Esophagus squamous epithelium (tissue), 5 donors: ENCODE measurements around the gene CEACAM1. TPM values are rescaled to one million over a fixed set of nuclear protein-coding genes. Genes with fewer than 3 reads are reported as not detected.

ENCODE experiments used
- DNase-seq: peaks from one replicate; lab custom pipeline; 2025; lab: John Stamatoyannopoulos, UW
- H3K27ac ChIP-seq, 4 donors: fragments of 200-600 bp; sonication (generic); one replicate each; pipeline ENCODE4 v1.5.1; 2016 to 2019; ENCODE audit warnings: mild to moderate bottlenecking in 1 of 4
- H3K27me3 ChIP-seq, 4 donors: fragments of 200-600 bp; sonication (generic); 1 replicate in 3 of 4; 2 replicates in 1 of 4; pipeline versions ENCODE4 v1.5.1 to v1.6.0; 2017 to 2021; ENCODE audit warnings: antibody characterized with exemption in 1 of 4
- H3K36me3 ChIP-seq, 3 donors: fragments of 200-600 bp; sonication (generic); one replicate each; pipeline ENCODE4 v1.5.1; 2016 to 2019
- H3K4me1 ChIP-seq, 3 donors: fragments of 200-600 bp; sonication (generic); one replicate each; pipeline ENCODE4 v1.5.1; 2017 to 2019
- H3K4me3 ChIP-seq, 4 donors: fragments of 200-600 bp; sonication (generic); 1 replicate in 3 of 4; 2 replicates in 1 of 4; pipeline ENCODE4 v1.5.1; 2016 to 2019; ENCODE audit warnings: mild to moderate bottlenecking in 2 of 4, moderate library complexity in 1 of 4
- H3K9me3 ChIP-seq, 3 donors: fragments of 200-600 bp; sonication (generic); one replicate each; pipeline ENCODE4 v1.5.1; 2016 to 2019
- POLR2A ChIP-seq, 4 donors: fragments of 450-650 bp; IDR thresholded peaks; one replicate each; pipeline ENCODE4 v1.6.1; 2017; ENCODE audit warnings: antibody characterized with exemption in 4 of 4, mild to moderate bottlenecking in 4 of 4, moderate library complexity in 3 of 4
- WGBS, 2 donors: methylation state at CpG; one replicate each; pipeline ENCODE4 v1.1.5; 2018; 5-methylcytosine and 5-hydroxymethylcytosine counted together
- intact Hi-C: fragments of 100-400 bp; cut with DNase I; formaldehyde crosslinking; loops from one replicate; pipeline ENCODE4 v1.15.0; 2022
- total RNA-seq, 4 donors: library from RNA; depleted of rRNA; stranded (reverse); fragments of >200 nt; gene quantifications; one replicate each; pipeline ENCODE4 v1.1.0, GENCODE V29; 2016
- TF ChIP-seq, protein P1 (sequence below), 6 experiments: fragments of 450-650 bp in 4 of 6; fragments of 200-600 bp in 2 of 6; sonication (generic) in 2 of 6; IDR thresholded peaks; one replicate each; pipeline ENCODE4 v1.5.1; 2016 to 2019; ENCODE audit warnings: antibody characterized with exemption in 6 of 6, mild to moderate bottlenecking in 4 of 6, moderate library complexity in 4 of 6
- donor health status: DM: yes; HTN: yes; CAD: no.

The CEACAM1 gene
- total RNA-seq, 4 donors from 2014 or later = 34.7 to 135 (median 67.3) TPM

DNA sequence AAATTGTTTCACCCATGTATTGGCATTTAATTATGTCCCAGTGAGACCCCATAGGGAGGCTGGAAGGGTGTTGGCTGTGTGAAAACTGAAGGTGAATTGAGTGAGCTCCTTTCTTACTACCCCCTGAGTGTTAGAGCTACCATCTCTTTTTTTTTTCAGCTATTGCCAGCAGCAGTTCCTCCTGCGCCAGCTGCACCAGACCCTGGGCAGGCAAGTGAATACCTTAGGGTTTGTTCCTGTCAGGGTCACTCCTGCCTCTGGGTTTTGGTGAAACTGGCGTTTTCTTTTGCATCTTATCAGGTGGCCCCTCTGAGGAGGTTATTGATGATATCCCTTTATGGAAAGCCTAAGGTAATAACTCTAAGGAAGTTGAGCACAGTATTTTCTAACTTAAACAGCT, 40.9 kb upstream of the CEACAM1 start:
- WGBS, 2 donors = 0 to 66% methylated on average over 1 to 2 of the region's 2 CpGs
- H3K4me3 ChIP-seq = no peak overlapping the region
- DNase-seq = no peak
- peaks cover 0 to 6% (median 0%) of the 10 kb centered on the region in 3 donors for H3K4me1 ChIP-seq
- TF ChIP-seq POLR2A (IDR thresholded peaks at IDR 0.05) = no peak
- TF ChIP-seq, protein P1, sequence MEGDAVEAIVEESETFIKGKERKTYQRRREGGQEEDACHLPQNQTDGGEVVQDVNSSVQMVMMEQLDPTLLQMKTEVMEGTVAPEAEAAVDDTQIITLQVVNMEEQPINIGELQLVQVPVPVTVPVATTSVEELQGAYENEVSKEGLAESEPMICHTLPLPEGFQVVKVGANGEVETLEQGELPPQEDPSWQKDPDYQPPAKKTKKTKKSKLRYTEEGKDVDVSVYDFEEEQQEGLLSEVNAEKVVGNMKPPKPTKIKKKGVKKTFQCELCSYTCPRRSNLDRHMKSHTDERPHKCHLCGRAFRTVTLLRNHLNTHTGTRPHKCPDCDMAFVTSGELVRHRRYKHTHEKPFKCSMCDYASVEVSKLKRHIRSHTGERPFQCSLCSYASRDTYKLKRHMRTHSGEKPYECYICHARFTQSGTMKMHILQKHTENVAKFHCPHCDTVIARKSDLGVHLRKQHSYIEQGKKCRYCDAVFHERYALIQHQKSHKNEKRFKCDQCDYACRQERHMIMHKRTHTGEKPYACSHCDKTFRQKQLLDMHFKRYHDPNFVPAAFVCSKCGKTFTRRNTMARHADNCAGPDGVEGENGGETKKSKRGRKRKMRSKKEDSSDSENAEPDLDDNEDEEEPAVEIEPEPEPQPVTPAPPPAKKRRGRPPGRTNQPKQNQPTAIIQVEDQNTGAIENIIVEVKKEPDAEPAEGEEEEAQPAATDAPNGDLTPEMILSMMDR (IDR thresholded peaks at IDR 0.05) = no peak
- intact Hi-C loops = no loop called here
- no peak overlapping the region for H3K27ac ChIP-seq
- no peaks in the 10 kb centered on the region for H3K27me3 ChIP-seq
- no peaks in the 10 kb centered on the region for H3K36me3 ChIP-seq
- H3K9me3 ChIP-seq = no peaks in the 10 kb centered on the region

DNA sequence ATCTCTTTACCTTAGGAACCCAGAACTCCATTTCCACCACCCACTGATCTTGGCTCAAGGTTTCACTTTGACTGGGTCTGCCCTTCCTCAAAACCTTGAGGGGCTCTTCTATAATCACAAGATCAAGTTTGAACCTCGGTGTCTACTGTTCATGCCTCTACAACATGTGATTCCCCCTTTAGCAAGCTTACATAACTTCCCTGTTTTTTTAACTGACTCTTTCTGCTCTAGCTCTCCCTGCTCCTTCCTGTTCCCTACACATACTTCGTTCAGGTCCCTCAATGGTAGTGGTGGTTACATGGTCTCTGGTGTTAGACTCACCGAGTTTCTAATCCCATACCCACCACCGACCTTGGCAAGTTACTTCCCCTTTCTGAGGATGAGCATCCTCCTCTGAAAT, 39.7 kb upstream of the CEACAM1 start:
- H3K27me3 ChIP-seq = no peaks in the 10 kb centered on the region
- 48 to 67% methylated on average over 4 of the region's 4 CpGs for WGBS, 2 donors
- no peak overlapping the region for H3K27ac ChIP-seq
- intact Hi-C loops = no loop called here
- no peaks in the 10 kb centered on the region for H3K9me3 ChIP-seq
- H3K4me3 ChIP-seq = no peak overlapping the region
- no peak for DNase-seq
- no peak for TF ChIP-seq POLR2A (IDR thresholded peaks at IDR 0.05)
- TF ChIP-seq, protein P1 (IDR thresholded peaks at IDR 0.05) = no peak
- peaks cover 0 to 6% (median 0%) of the 10 kb centered on the region in 3 donors for H3K4me1 ChIP-seq
- H3K36me3 ChIP-seq = no peaks in the 10 kb centered on the region

DNA sequence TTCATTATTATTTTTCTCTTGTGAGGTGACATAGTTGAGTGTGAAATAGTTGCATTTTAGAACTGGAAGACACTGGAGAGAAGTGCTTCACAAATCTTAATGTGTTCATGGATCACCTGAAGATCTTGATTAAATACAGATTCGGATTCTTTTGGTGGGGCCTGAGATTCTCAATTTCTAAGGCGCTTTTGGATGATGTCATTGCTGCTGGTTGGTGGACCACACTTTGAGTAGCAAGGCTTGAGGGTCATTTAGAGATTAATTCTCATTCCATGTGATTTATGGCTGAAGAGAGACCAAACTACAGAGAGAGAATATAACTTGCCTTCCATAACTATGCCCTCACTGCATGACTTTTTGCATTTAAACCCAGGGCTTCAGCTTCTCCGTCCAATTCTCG, 39.3 kb upstream of the CEACAM1 start:
- H3K4me3 ChIP-seq = no peak overlapping the region
- no peaks in the 10 kb centered on the region for H3K36me3 ChIP-seq
- intact Hi-C loops = no loop called here
- TF ChIP-seq, protein P1 (IDR thresholded peaks at IDR 0.05) = no peak
- no peak for TF ChIP-seq POLR2A (IDR thresholded peaks at IDR 0.05)
- peaks cover 0 to 6% (median 0%) of the 10 kb centered on the region in 3 donors for H3K4me1 ChIP-seq
- H3K27ac ChIP-seq = no peak overlapping the region
- DNase-seq = no peak
- H3K9me3 ChIP-seq = no peaks in the 10 kb centered on the region
- peaks cover 0 to 3% (median 0%) of the 10 kb centered on the region in 4 donors for H3K27me3 ChIP-seq
- 82 to 85% methylated on average over 4 of the region's 4 CpGs for WGBS, 2 donors

DNA sequence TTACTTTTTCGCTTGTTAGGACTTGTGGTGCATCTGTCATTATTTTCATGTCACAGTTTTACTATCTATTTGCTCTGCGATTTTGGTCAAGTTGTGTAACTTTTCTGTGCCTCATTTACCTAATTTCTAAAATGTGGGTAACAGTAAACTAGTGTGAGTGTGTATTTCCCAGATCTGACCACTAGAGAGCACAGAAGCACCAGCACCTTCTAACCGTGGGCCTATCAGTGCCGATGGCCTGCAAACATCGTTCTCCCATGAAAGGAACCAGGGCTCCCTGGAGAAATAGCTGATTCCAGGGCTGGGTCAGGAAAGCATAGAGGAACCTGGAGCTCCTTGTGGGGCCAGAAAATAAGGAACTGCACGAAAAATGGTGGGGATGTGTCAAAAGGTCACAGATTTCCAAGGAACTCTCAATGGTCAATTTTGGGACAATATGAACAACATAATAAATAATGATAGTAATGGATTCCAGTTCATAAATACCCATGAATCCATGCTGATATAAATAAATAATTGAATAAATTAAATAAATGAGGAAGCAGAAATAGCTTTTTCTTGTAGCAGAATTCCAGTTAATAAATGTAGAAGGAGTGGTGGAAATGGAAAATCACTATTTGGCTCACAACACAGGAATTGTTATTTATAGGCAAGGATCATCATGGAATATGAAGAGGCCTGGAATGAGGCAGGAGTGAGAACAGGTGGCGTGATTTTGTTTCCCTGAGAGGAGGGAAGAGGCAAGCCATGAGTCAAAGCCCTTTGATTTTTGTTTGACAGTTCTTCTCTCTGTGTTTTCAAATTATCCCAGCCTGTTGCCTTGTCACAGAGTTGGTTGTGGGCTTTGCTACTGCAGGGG, 35.3 kb upstream of the CEACAM1 start:
- TF ChIP-seq POLR2A (IDR thresholded peaks at IDR 0.05) = no peak
- TF ChIP-seq, protein P1 (IDR thresholded peaks at IDR 0.05) = peak; percentile 26 to 71 (median 62)
- no peak for DNase-seq
- intact Hi-C loops = no loop called here
- 12 to 17% methylated on average over 7 of the region's 7 CpGs for WGBS, 2 donors
- Histone ChIP-seq H3K4me3 (no peak overlapping the region), H3K27ac (no peak overlapping the region), H3K36me3 (no peaks in the 10 kb centered on the region), H3K9me3 (no peaks in the 10 kb centered on the region), H3K27me3 (peaks cover 0 to 19% (median 0%) of the 10 kb centered on the region in 4 donors), H3K4me1 (peaks cover 0 to 26% (median 5%) of the 10 kb centered on the region in 3 donors)

DNA sequence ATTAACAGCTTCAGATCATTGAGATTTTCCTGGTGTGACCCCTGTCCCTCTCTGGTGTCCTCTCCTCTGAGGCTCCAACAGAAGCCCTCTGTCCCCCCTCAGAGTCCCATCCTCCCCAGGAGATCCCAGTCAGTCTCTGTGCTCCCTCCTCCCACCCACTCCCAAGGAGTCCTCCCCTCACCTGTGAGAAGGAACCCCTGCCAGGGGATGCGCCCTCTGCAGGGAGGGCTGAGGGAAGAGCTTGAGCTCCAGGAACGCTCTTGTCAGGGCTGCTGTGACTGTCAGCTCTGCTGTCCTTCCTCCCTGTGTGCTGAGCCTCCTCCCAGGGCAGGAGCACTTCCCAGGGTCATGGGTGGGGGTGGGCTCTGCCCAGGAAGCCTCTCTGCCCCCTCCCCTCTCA, 33.2 kb upstream of the CEACAM1 start:
- H3K27ac ChIP-seq = no peak overlapping the region
- intact Hi-C loops = no loop called here
- 86 to 100% methylated on average over 1 of the region's 2 CpGs for WGBS, 2 donors
- no peak for DNase-seq
- no peak overlapping the region for H3K4me3 ChIP-seq
- no peaks in the 10 kb centered on the region for H3K36me3 ChIP-seq
- TF ChIP-seq POLR2A (IDR thresholded peaks at IDR 0.05) = no peak
- TF ChIP-seq, protein P1 (IDR thresholded peaks at IDR 0.05) = no peak
- H3K27me3 ChIP-seq = peaks cover 0 to 19% (median 0%) of the 10 kb centered on the region in 4 donors
- H3K9me3 ChIP-seq = no peaks in the 10 kb centered on the region
- peaks cover 0 to 23% (median 5%) of the 10 kb centered on the region in 3 donors for H3K4me1 ChIP-seq
